ENCODE measurements around the gene TMEM92. TPM values are rescaled to one million over a fixed set of nuclear protein-coding genes. Genes with fewer than 3 reads are reported as not detected.

TMEM92 gene
- total RNA-seq, 4 donors from 2014 or later = not detected

GRCh38 chr17:50241431-50241830 lies 32.8 kb upstream of the TMEM92 start:
- TF ChIP-seq CTCF (IDR thresholded peaks at IDR 0.05; ENCODE audit: low read depth) = no peak

DNA sequence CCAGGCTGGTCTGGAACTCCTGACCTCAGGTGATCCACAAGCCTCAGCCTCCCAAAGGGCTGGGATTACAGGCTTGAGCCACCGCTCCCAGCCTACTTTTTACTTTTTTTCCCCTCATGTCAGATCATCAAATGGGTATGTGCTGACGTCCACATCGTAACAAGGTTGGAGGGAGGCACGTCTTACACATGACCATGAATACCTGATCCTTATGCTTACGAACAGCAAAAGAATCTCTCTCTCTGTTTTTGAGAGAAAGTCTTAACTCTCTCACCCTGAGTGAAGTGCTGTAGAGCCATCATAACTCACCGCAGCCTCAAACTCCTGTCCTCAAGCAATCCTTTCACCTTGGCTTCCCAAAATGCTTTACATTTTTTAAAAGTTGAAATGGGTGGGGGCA lies 29.5 kb upstream of the TMEM92 start:
- TF ChIP-seq CTCF (IDR thresholded peaks at IDR 0.05; ENCODE audit: low read depth) = no peak

GRCh38 chr17:50248255-50248654 lies 26.0 kb upstream of the TMEM92 start:
- no peak for TF ChIP-seq CTCF (IDR thresholded peaks at IDR 0.05; ENCODE audit: low read depth)

DNA sequence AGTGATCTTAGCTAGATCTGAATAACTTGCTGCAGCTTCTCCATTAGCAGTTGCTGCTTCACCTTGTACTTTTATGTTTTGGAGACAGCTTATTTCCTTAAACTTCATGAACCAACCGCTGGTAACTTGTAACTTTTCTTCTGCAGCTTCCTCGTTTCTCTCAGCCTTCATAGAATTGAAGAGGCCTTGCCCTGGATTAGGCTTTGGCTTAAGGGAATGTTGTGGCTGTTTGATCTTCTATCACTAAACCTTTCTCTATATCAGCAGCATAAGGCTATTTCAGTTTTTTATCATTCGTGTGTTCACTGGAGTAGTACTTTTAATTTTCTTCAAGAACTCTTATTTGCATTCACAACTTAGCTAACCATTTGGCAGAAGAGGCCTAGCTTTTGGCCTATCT lies 21.5 kb upstream of the TMEM92 start:
- TF ChIP-seq CTCF (IDR thresholded peaks at IDR 0.05; ENCODE audit: low read depth) = no peak

DNA sequence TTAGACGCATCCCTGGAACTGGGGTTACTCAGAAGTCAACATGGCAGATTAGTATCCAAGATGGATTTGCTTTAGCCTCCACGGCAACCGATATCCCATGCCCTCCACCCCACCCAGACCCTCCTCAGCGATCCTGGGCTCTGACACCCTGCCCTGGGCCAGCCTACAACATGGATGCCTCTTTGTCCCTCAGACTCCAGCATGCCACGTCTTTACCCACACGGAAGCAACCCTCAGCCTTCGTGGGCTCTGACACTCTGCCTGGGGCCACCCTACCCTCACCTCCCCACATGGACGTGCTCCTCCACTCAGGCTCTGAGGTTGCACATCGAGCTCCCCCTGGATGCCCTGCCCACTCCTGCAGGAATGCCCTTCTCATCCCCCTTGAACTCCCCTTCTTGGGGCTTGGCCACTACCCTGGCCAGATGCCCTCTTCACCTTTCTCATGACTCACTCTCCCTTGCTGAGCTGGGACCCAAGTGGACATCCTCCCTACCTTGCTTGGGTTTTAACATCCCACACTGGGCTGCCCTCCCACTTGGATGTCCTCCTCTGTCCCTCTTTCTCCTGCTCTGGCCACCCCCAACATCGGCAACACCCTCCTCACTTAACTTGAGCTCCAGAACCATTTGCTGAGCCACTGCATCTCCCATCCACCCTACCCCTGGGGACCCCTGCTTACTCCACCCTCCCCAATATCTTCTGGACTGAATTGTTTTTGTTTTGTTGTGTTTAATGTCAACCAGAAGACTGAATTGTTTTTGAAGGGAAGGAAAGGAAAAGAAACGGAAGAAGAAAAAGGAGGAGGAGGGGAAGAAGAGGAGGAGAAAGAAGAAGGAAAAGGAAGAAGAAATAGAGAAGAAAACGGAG lies 18.3 kb upstream of the TMEM92 start:
- no peak for TF ChIP-seq CTCF (IDR thresholded peaks at IDR 0.05; ENCODE audit: low read depth)

GRCh38 chr17:50256826-50257618 lies 17.2 kb upstream of the TMEM92 start:
- TF ChIP-seq CTCF (IDR thresholded peaks at IDR 0.05; ENCODE audit: low read depth) = no peak

GRCh38 chr17:50257676-50258224 lies 16.5 kb upstream of the TMEM92 start:
- no peak for TF ChIP-seq CTCF (IDR thresholded peaks at IDR 0.05; ENCODE audit: low read depth)
